Hematopoietic multipotent progenitor cell treated with erythropoietin and hydrocortisone succinate and interleukin-3 and kit ligand, for 17 days (in vitro differentiated cells): Measurements from ENCODE around the gene DNAH8.

Source experiments
- DNase-seq: peaks from one replicate; pipeline ENCODE4 v3.0.0-alpha.2; 2015; ENCODE audit warnings: low spot score

The DNAH8 gene

DNA sequence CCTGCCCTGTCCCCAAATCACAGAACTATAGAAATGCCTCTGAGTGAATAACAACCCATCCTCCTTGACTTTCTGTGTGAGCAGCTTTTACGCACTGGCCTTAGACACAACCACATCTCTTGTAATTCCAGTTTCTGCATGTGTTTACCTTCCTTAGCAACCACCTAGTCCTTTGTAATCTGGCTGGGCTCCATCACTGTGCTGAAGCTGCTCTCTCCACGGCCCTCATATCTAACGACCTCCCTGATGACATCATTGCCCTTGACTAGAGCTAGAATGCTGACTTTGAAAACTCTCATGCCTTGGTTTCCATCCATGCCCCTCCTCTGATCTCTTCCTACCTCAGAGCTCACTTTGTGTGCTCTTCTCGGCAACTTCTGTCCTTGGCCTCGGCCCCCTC, 303.0 kb downstream of the DNAH8 start:
- no peak for DNase-seq

DNA sequence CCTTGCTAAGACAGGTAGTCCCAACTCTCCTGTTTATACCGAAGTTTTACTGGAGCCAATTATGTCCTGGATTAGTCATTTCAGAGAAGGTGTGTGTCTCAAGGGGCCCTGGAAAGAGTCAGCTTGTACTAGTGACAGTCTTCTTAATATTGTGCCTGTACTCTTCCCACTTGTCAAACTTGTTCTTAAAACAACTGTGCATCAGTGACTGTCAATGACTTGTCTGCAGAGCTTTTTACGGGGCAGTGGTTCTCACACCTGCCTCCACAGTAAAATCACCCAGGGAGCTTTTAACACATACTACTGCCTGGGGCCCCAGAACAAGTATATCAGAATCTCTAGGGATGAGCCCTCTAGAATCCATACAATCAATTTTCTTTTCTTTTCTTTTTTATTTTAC, 305.0 kb downstream of the DNAH8 start:
- no peak for DNase-seq

DNA sequence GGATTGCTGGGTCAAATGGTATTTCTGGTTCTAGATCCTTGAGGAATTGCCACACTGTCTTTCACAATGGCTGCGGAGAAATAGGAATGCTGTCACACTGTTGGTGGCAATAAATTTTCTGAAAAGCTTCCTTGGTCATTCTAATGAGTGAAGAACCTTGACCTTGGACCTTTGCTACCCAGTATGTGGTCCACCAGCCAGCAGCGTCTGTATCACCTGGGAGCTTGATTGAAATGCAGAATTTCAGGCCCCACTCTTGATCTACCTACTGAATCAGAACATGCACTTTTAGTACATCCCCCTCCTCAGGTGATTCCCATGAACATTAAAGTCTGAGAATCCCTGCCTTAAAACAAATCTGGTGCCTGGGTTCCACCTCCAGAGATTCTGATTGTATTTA, 305.9 kb downstream of the DNAH8 start:
- DNase-seq, result no peak

DNA sequence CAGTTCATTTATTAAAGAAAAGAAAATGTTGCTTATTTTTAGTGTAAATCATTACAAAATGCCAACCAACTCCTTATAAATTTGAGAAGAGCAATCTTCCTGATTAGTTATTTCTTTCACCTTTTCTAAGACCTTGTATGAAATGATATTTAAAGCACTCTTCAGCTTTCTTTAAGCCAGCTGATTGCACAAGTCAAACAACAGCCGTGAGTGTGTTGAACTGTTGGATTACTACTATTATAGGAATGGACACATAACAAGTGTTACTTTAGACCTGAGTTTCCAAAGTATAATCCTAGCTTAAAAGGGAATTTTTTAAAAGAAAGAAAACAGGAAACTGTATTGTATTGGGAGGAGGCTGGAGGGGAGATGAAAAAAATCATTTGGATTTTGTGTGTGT, 306.7 kb downstream of the DNAH8 start:
- DNase-seq, result no peak

DNA sequence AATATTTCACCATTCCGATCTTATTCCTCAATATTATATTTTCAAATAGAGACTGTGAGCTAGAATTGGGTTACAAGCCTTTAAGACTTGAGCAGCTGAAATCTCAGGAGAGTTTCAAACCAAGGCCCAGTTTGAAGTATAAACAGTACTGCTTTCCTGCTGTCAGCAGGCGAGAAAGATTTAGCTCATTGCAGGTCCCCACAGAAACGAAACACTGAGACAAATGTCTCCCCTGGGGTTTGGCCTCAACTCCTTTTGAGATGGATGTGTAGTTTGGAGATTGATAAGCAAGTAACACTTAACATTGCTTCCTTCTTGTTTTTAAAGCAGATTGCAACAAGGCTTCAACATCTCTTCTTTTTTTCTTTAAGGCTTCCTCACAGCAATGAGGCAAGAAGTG, 311.1 kb downstream of the DNAH8 start:
- no peak for DNase-seq

DNA sequence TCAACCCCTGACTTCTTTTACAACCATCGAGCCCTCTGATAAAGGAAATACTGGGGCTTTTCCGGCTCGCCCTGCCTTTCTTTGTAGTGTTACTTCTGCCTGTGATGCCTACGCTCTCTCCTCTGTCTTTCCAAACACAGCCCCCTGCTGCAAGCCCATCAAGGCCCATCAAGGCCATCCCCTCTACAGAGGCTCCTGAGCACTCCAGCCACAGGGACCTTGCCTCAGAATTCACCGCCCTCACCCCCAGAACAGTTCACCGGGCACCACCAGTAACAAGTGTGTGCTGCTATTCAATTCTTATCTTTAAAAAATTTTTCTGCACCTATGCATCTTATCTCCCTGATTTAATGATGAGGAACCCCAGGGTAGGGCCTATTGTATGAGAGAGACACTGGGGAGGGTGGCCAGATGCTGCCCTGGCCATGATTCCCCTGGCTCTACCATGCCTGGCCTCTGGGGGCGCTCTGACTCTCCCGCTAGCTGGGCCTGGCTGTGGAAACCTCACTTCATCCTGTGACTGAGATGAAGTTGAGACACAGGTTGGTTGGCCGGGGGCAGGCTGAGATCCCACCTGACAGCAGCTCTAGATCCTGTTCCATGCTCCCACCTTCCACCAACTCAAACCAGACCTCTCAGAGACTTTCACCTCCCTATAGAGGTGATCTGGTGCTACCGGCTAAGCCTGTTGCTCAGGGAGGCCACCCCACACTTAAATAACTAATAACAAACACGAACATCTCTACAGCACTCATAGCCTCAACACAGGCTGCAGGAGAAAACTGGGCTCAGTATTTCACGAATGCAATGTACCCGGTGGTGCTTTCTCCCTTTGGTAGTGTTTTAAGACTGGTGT, 314.3 kb downstream of the DNAH8 start:
- DNase-seq, result peak; percentile 10

DNA sequence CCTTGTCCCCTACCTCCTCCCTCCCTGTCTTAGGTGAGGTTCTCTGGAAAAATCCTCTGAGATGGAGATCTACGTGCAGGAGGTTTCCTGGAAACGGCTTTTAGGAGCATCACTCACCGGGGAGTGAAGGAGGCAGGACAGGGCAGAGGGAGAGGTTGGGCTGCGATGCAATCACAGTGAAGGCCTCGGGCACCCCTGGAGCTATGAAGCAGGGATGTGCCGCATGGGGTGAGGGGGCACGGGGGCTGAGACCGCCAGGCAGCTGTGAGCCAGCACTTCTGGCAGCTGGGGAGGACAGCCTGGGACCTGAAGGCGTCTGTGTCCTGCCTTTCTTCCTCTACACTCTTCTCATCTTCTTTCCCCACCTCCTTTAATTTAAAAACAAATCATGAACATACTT, 320.6 kb downstream of the DNAH8 start:
- DNase-seq, result no peak

DNA sequence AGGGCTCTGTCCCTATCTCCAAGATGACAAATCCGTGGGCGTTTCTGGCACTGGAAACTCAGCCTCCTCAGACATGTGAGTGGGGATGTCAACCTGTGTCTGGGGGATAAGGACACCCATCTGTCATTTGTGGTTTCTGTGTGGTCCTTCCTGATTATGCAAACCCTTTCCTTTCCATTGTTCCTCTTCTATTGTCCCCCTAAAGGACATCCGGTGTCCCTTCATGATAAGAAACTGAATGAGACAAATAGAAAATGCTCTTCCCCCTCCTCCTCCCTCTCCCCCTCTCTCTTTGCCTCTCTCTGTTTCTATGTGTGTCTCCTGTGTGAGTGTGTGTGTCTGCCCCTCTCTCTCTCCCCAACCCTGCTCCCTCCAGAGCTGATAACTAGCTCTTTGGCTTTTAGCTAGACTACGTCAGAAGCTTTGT, 322.0 kb downstream of the DNAH8 start:
- no peak for DNase-seq

DNA sequence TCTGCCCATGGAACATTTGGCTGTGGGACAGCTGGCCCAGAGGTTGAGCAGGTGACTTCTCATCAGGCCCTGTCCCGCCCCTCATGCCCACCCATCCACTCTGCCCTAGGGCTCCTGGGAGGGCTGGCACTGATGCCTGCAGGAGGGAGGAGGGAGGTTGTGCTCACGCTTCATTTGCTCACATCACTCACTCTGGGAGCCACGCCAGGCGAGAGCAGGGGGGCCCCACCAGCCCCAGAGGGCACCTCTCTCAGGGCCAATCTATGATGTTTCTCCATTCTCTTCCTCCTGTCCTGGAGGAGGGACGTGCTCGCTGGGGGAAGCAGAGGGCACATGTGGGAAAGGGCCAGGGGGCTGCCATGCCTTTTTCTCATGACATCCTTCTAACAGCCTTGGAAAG, 322.6 kb downstream of the DNAH8 start:
- no peak for DNase-seq

DNA sequence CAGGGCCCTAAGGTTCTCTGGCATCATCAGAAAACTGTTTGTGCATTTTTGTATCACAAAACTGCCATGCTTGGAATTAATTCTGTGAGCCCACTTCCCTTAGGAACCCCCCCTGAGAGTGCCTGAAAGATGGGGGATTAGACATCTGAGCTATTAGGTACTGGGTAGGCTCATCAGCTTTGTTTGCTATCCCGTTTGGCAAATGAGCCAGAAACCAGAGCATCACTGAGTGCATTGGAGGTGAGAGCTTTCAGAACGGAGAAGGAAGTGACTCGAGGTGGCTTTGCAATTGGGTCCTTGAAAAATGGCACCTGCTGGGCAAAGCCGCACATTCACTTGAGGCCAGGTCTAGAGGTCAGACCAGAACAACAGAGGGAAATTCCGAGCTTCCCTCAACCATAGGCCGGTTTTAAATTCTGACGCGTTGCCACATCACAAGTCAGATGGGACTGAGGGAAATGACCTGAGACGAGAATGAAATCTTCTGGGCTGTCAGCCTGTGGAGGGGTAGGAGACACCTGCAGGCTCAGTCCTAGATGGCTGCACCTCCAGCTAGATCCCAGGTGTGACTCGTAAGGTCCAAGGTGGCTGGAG, 325.1 kb downstream of the DNAH8 start:
- DNase-seq, result no peak

DNA sequence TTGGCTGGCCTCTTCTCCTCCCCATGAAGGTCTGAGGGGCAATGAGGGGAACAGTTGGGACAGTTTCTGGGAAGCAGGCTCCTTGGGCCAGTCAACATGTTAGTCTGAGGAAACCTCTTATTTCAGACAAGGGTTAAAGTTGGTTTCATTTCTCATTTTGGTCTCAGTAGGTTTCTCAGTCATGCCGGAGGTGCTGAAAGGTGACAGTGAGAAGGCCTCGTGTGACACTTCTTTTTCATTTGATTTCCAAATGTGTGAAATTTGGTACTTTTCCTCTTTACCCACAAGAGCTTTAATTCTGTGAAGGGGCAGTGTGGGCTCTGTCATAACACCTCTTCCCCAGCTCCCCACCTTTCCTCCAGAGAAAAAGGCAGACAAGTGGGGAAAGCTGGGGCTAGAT, 326.0 kb downstream of the DNAH8 start:
- DNase-seq, result no peak

DNA sequence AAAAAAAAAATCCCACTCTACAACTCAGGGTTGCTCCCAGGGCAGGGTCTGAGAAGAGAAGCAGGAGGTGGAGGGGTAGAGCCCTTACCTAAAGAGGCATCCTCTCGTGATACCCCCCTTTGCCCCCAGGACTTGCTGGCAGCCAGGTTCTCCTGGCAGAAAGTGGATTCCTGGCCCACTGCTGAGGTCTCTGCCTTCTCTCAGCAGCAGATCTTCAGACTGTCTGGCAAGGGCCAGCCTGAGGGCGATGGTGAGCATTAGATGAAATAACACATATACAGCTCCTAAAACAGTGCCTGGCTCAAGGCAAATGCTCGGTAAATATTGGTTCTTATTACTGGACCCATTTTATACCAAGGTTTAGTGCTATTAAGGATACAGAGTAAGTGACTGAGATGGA, 328.7 kb downstream of the DNAH8 start:
- no peak for DNase-seq

DNA sequence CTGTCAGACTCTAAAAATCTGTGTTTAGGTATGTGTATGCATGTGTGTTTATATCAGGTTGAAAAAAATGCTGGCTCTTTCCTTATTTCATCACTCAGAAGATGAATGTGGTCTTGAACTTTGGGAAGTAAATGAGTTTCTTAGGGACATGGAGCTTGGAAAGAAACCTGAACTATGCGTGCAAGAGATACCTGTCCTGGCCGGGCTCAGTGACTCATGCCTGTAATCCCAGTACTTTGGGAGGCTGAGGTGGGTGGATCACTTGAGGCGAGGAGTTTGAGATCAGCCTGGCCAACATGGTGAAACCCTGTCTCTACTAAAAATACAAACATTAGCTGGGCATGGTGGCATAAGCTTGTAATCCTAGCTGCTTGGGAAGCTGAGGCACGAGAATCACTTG, 329.1 kb downstream of the DNAH8 start:
- DNase-seq, result no peak

DNA sequence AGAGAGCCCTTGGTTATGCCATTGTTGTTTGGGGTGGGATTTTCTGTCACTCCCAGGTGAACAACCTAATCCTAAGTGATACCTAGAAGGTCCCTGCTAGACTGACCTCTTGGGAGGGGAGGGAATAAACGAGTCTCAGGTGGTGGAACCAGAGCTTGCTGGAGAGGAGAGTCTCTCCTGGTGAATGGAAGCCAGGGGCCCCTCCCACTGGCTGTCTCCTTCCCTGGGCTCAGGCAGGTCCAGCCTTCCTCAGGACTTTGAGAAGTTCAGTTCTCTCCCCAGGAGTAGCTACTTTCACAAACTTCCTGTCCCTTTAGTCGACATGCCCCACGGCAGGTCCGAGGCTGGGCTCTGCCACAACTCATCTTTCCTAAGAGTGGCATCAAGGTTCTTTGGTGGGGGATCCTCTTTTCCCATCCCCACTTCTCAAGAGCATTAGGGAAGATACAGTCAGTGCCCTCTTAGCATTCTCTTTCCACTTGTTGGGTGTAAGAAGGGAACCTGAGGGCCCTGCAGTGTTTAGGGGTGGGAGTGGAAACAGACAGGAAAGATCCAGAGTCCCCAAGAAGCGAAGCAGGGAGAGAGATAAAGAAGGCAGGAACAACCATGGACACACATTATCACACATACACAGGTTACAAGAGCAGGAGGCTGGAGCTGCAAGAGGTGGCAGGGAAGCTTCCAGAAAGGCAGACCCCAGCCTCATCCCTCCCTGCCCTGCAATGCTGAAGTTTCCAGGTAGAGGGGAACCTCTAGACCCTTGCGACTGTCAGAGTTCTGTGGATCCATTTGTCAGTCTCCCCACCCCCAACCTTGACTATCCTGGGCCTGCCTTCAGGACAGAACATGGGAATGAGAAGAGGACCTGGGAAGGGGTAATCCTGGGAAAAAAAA, 332.6 kb downstream of the DNAH8 start:
- no peak for DNase-seq

DNA sequence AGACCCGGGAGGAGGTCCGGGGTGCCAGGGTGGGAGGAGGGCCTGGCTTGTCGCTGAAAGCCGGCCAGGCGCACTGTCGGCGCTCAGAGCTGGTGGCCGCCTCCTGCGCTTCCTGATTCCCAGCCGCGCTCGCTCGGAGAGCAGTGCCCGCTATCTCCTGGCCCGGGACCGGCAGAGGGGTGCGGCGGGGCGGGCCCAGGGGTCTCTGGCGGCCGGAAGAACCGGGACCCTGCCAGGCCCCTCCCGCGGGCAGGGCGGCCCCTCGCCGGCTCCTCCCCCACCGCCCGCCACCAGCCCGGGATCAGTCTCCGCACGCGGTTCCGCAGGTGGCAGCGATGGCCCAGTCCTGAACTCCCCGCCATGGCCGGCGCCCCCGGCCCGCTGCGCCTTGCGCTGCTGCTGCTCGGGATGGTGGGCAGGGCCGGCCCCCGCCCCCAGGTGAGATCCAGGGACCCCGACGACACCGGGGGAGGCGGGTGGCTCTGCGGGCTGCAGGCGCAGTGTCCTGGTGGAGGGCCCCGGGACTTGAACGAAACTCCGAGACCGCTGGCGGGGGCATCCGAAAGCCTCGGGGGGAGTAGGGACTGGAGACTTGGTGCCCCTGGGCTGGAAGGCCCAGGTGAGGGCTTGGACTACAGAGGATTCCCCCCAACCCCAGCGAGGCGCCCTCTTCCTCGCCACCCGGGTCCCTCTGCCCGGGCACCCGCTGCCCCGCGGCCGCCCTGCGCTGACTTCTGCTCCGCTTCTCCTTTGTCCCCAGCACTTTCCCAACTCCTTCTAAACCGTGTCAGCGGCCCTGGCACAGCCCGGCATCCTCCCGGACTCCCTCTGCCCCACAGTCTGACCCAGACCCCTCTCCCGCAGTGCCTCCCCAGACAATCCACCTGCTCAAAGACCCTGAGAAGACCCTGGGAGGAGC, 333.6 kb downstream of the DNAH8 start, which contains the start of gene GLP1R:
GLP1R (plus strand) TSS at position 301 of the 919 bp plus-strand sequence; CDS start at position 361, 60 bp downstream.
- DNase-seq, result no peak

DNA sequence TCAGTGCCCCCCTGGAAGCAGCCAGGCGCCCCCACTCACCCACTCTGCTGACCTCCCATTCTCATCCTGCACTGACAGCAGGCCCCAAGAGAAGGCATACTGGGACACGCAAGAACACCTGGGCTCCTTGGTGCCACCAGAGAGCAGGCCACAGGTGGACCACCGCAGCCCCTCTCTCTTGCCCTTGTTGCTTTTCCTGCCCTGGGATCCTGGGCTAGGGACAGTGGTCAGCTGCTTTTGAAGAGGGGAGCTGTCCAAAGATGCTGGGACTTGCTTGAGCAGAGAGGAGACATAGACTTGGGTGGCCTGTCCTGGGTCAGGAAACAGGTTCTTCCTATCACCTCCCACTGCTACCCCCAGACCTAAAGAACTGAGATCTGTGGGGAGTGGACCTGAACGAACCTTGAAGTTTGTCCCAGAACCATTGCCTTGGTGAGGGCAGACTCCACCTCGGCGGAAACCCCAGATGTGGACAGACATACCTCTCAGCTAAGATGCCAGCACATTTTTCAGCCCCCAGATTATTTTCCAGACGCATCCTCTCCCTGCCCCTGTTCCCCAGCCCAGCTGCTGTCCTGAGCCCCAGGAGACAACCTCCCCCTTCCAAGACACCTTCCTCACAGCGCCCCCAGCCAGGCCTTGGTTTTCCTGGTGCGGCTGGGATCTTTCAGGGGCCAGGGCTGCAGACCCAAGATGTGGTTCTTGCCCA, 334.6 kb downstream of the DNAH8 start:
- no peak for DNase-seq

DNA sequence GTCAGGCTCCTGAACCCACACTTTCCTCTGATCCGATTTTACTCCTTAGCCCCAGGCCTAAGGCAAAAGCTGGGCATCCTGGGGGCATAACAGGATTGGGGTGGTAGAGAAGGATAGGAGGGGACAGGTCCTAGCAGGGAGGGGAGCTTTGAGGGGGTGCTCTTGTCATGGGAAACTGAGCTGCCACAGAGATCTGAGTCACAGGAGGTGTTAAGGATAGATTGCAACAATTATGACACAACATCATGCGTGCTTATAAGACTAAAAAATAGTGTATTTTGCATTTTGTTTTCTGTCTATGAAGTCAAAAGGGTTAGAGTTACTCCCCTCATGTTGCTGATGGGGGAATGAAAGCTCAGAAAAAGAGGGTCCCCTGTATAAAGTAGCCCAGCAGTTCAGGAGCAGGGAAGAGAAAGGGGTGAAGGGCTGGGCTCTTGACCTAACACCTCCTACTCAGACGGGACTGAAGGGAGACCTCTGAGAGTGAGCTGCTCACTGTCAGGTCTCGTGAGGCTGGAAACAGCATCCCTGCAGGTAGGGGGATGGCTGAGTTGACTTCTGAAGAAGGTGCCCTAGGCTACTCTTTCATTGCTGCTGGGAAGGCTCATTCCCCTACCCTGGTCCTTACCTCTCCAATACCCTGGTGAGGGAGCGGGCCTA, 335.5 kb downstream of the DNAH8 start:
- DNase-seq, result no peak

DNA sequence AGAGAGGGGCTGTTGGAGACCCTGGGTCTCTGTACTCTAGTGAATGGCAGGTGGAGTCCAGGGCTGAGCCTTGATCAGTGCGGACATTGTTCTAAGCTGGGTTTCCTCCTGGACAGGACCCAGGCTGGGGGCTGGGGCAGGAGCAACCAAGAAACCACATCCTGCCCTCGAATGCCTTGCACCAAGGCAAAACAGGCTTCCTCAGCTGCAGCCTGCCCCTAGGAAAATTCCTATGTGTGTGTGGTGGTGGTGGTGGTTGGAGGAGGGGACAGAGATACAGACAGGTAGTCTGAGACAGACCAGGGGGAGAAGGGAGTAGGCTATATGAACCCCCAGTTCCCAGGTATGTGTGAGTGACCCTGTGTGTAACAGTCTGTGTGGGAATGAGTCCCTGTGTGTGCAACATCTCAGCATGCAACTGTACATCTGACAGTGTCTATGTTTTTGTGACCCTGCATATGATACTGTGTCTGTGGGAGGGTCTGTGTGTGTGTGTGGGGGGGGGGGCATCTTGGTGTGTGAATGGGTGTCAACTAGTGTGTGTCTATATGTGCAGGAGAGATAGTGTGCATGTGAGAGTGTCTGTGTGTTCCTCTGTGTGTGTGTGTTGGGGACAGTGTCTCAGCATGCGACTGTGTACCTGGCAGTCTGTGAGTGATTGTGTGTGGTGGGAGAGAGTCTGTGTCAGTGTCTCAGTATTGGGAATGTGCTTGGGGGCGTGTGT, 336.4 kb downstream of the DNAH8 start:
- DNase-seq, result no peak

DNA sequence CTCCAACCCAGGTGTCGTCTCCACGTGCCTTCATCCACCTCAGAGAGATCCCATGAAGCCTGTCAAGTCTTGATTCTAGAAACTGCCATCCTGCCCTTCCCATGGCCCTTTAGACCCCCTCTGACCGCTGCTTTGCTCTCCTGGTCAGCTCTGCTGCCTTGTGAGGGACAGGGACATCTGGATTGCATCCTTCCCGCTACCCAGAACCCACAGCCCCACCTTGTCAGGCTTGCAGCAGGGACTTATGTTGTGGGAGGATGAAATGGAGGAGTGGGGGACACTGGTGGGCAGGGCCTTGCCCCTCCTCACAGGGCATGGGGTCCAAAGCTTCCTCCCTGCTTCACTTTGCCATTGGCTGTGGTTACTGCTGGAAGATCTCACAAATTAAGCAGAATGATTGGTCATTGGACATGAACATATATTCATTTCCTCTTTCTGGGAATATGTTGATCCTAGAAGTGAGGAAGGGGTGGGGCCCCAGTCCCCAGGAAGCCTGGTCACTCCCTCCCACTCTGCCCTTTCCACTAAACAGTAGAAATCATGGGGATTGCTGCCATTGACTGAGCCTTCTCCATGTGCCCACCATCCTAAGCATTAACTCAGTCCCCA, 338.0 kb downstream of the DNAH8 start:
- no peak for DNase-seq
